ENCODE results near the gene BRF1. TPM values are rescaled to one million over a fixed set of nuclear protein-coding genes. Genes with fewer than 3 reads are reported as not detected.

Gene BRF1
- total and polyA plus RNA-seq, 2 of the 8 experiments (the other 6 are each of a cell fraction or from before 2014, with no cell fraction given), result 7.7 to 18.3 TPM

- H2BK20ac ChIP-seq (ENCODE audit: low read length), result no peak overlapping the region
- no peak overlapping the region for H3K4me2 ChIP-seq (ENCODE audit: insufficient read depth in 1 of 2, low read depth in 2 of 2, low read length in 2 of 2)
- no peaks in the 10 kb centered on the region; a peak in 2 of 8 replicates for H3K36me3 ChIP-seq (ENCODE audit: control insufficient read depth in 2 of 4, insufficient read depth in 4 of 4, low read length in 3 of 4)
- no peak for TF ChIP-seq RBBP5 (IDR thresholded peaks at IDR 0.05; ENCODE audit: borderline replicate concordance, low read depth, low read length)
- no peak overlapping the region for H2BK12ac ChIP-seq (ENCODE audit: low read depth, low read length)
- POLR2A ChIA-PET (ENCODE audit: partially characterized antibody), result interaction anchor here (0.7 kb wide), 1 partner anchor 42 kb away, joined by 3 read pairs; no protein-coding TSS in a partner anchor
- peaks cover 8% of the 10 kb centered on the region; the same call in 1 of the 2 replicates for H3K23me2 ChIP-seq (ENCODE audit: low read depth, low read length)
- H3K4ac ChIP-seq (replicated peaks; ENCODE audit: insufficient read length, low read depth, low read length), result no peak overlapping the region
- peaks cover 0 to 4% (median 1%) of the 10 kb centered on the region in 4 experiments; a peak in 3 of 7 replicates for H3K4me1 ChIP-seq (replicated peaks in 1 of 4; ENCODE audit: control insufficient read depth in 3 of 4, insufficient read depth in 4 of 4, low read length in 3 of 4)
- CTCF ChIA-PET (ENCODE audit: partially characterized antibody), result interaction anchor here (0.8 to 1.0 kb wide), 2 partner anchors 27 to 38 kb away, joined by 3 to 4 read pairs; no protein-coding TSS in a partner anchor
- H3K79me1 ChIP-seq (ENCODE audit: low read depth, low read length), result no peaks in the 10 kb centered on the region; the same call in 1 of the 2 replicates
- FAIRE-seq (no peak), DNase-seq (ENCODE audit: low read depth in 1 of 2, low spot score in 2 of 2) (no peak)
- no peak overlapping the region for H4K5ac ChIP-seq (ENCODE audit: insufficient read length, low read depth, low read length)
- no peak overlapping the region for H3K18ac ChIP-seq (ENCODE audit: extremely low read depth, low read length)
- no peak overlapping the region for H2AK5ac ChIP-seq (ENCODE audit: low read depth, low read length)
- H4K91ac ChIP-seq (replicated peaks; ENCODE audit: insufficient read length, low read length), result no peak overlapping the region
- no peaks in the 10 kb centered on the region for H3K79me2 ChIP-seq (ENCODE audit: control insufficient read depth in 1 of 2, insufficient read depth in 2 of 2, low read length in 2 of 2)
- no peak overlapping the region for H3K23ac ChIP-seq (ENCODE audit: insufficient read length)
- no peak overlapping the region for H3K9ac ChIP-seq (replicated peaks in 1 of 4; ENCODE audit: extremely low read depth in 1 of 4, low read depth in 3 of 4, low read length in 3 of 4)
- no peak overlapping the region for H4K8ac ChIP-seq (ENCODE audit: extremely low read depth, insufficient read depth, low read length)
- H4K20me1 ChIP-seq (replicated peaks in 1 of 2; ENCODE audit: control insufficient read depth in 1 of 2, insufficient read depth in 2 of 2, low read length in 2 of 2), result peaks cover 0 to 10% of the 10 kb centered on the region in 2 experiments
- no peak overlapping the region for H3K4me3 ChIP-seq (ENCODE audit: extremely low read depth in 1 of 4, insufficient read depth in 2 of 4, low read depth in 3 of 4, low read length in 4 of 4)
- peaks cover 0 to 3% (median 2%) of the 10 kb centered on the region in 4 experiments; a peak in 3 of 7 replicates for H3K27me3 ChIP-seq (replicated peaks in 1 of 4; ENCODE audit: control insufficient read depth in 3 of 4, extremely low read depth in 1 of 4, insufficient read depth in 3 of 4, low read length in 3 of 4)
- H2BK5ac ChIP-seq (ENCODE audit: low read depth, low read length), result no peak overlapping the region
- H3K56ac ChIP-seq (replicated peaks; ENCODE audit: insufficient read length, low read depth, low read length), result peak overlapping the region; percentile 28
- H2BK15ac ChIP-seq (ENCODE audit: low read length), result no peak overlapping the region
- no peaks in the 10 kb centered on the region for H3K9me3 ChIP-seq (ENCODE audit: insufficient read depth in 2 of 2, low read depth in 1 of 2, low read length in 1 of 2)
- H2BK120ac ChIP-seq (replicated peaks; ENCODE audit: low read depth, low read length), result no peak overlapping the region
- WGBS, 2 experiments (ENCODE audit: extremely low coverage in 1 of 2, insufficient coverage in 1 of 2, insufficient read length in 1 of 2, insufficient replicate concordance in 2 of 2, low coverage in 1 of 2, low lambda C conversion rate in 2 of 2, missing lambda C conversion rate in 1 of 2), result 93% methylated on average over 19 of the region's 21 CpGs; no CpG with 5 or more reads in 1 of the 2 experiments
- H3K14ac ChIP-seq (ENCODE audit: insufficient read length), result no peak overlapping the region
- no peak overlapping the region for H3K27ac ChIP-seq (ENCODE audit: low read depth, low read length)
- H2AFZ ChIP-seq (ENCODE audit: low read length), result no peak overlapping the region
Observed at GRCh38 chr14:105252552-105253328, 48.1 kb downstream of the BRF1 start.
